Liver (tissue), 3 donors: ENCODE data around the gene VGLL4.

Source experiments
- HNF4A ChIP-seq, 2 donors: conservative IDR thresholded peaks; 2 replicates each; pipeline ENCODE4 v1.6.1; 2016; ENCODE audit warnings: antibody characterized with exemption in 2 of 2, mild to moderate bottlenecking in 2 of 2
- MAX ChIP-seq: IDR thresholded peaks from 2 replicates; pipeline ENCODE4 v1.6.1; 2016; ENCODE audit warnings: antibody characterized with exemption
- TAF1 ChIP-seq: conservative IDR thresholded peaks from 2 replicates; pipeline ENCODE4 v1.6.1; 2016; ENCODE audit warnings: antibody characterized with exemption, mild to moderate bottlenecking
- TF ChIP-seq, protein P1 (sequence below): fragments of 150-350 bp; IDR thresholded peaks from 2 replicates; pipeline ENCODE4 v1.5.1; 2017; ENCODE audit warnings: improper control_type of control experiment, low read depth, low read length; ENCODE audit not compliant: missing input control
- TF ChIP-seq, protein P2 (sequence below): IDR thresholded peaks from 2 replicates; pipeline ENCODE4 v1.6.1; 2016; ENCODE audit warnings: antibody characterized with exemption
- TF ChIP-seq, protein P3 (sequence below): IDR thresholded peaks from 2 replicates; pipeline ENCODE4 v1.6.1; 2016; ENCODE audit warnings: antibody characterized with exemption, mild to moderate bottlenecking
- TF ChIP-seq, protein P4 (sequence below): IDR thresholded peaks from 2 replicates; pipeline ENCODE4 v1.6.1; 2016; ENCODE audit warnings: antibody characterized with exemption
- donor health status: healthy.
- donor health status: healthy.

DNA sequence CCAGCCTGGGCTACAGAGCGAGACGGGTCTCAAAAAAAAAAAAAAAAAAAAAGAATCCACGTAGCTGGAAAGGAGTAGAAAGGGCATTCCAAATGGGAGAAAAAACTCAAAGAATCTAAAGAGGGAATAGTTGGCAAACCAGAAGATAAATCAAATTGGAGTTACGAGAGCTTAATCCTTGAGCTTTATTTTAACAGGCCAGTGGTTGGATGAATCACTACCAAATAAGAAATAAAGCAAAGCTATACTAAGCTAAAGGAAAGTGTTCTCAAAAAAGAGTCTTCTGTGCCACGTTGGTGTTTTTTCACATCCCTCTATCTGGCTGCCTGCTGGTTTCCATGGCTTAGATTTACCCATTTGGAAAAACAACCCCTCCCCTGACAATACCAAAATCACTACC lies 14.0 kb downstream of the VGLL4 start:
- TF ChIP-seq, protein P1, sequence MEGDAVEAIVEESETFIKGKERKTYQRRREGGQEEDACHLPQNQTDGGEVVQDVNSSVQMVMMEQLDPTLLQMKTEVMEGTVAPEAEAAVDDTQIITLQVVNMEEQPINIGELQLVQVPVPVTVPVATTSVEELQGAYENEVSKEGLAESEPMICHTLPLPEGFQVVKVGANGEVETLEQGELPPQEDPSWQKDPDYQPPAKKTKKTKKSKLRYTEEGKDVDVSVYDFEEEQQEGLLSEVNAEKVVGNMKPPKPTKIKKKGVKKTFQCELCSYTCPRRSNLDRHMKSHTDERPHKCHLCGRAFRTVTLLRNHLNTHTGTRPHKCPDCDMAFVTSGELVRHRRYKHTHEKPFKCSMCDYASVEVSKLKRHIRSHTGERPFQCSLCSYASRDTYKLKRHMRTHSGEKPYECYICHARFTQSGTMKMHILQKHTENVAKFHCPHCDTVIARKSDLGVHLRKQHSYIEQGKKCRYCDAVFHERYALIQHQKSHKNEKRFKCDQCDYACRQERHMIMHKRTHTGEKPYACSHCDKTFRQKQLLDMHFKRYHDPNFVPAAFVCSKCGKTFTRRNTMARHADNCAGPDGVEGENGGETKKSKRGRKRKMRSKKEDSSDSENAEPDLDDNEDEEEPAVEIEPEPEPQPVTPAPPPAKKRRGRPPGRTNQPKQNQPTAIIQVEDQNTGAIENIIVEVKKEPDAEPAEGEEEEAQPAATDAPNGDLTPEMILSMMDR, result no peak
- TF ChIP-seq, protein P2, sequence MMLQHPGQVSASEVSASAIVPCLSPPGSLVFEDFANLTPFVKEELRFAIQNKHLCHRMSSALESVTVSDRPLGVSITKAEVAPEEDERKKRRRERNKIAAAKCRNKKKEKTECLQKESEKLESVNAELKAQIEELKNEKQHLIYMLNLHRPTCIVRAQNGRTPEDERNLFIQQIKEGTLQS, result no peak
- TF ChIP-seq TAF1 (no peak), HNF4A (conservative IDR thresholded peaks at IDR 0.05) (no peak), MAX (no peak)
- TF ChIP-seq, protein P3, sequence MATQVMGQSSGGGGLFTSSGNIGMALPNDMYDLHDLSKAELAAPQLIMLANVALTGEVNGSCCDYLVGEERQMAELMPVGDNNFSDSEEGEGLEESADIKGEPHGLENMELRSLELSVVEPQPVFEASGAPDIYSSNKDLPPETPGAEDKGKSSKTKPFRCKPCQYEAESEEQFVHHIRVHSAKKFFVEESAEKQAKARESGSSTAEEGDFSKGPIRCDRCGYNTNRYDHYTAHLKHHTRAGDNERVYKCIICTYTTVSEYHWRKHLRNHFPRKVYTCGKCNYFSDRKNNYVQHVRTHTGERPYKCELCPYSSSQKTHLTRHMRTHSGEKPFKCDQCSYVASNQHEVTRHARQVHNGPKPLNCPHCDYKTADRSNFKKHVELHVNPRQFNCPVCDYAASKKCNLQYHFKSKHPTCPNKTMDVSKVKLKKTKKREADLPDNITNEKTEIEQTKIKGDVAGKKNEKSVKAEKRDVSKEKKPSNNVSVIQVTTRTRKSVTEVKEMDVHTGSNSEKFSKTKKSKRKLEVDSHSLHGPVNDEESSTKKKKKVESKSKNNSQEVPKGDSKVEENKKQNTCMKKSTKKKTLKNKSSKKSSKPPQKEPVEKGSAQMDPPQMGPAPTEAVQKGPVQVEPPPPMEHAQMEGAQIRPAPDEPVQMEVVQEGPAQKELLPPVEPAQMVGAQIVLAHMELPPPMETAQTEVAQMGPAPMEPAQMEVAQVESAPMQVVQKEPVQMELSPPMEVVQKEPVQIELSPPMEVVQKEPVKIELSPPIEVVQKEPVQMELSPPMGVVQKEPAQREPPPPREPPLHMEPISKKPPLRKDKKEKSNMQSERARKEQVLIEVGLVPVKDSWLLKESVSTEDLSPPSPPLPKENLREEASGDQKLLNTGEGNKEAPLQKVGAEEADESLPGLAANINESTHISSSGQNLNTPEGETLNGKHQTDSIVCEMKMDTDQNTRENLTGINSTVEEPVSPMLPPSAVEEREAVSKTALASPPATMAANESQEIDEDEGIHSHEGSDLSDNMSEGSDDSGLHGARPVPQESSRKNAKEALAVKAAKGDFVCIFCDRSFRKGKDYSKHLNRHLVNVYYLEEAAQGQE, result no peak
- TF ChIP-seq, protein P4, sequence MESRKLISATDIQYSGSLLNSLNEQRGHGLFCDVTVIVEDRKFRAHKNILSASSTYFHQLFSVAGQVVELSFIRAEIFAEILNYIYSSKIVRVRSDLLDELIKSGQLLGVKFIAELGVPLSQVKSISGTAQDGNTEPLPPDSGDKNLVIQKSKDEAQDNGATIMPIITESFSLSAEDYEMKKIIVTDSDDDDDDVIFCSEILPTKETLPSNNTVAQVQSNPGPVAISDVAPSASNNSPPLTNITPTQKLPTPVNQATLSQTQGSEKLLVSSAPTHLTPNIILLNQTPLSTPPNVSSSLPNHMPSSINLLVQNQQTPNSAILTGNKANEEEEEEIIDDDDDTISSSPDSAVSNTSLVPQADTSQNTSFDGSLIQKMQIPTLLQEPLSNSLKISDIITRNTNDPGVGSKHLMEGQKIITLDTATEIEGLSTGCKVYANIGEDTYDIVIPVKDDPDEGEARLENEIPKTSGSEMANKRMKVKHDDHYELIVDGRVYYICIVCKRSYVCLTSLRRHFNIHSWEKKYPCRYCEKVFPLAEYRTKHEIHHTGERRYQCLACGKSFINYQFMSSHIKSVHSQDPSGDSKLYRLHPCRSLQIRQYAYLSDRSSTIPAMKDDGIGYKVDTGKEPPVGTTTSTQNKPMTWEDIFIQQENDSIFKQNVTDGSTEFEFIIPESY, result no peak
